Measurements from ENCODE around the gene CD109. TPM values are rescaled to one million over a fixed set of nuclear protein-coding genes. Genes with fewer than 3 reads are reported as not detected.

The CD109 gene
- total and polyA plus RNA-seq, 10 of the 15 experiments (the other 5 are each of a cell fraction or from before 2014, with no cell fraction given): 0.27 to 4.4 (median 2.1) TPM

GRCh38 chr6:73667798-73668197, 28.2 kb upstream of the CD109 start:
- RAD21 ChIA-PET (ENCODE audit: unreplicated experiment): no interaction called here
- H3K27me3 ChIP-seq (replicated peaks in 1 of 2; ENCODE audit: control insufficient read depth in 2 of 2, insufficient read depth in 2 of 2, low read length in 1 of 2): no peaks in the 10 kb centered on the region
- BruUV-seq (replicated peaks): no TSS peak
- DNase-seq (ENCODE audit: low read depth, low spot score) (no peak), ATAC-seq (no peak), FAIRE-seq (no peak)
- no peaks in the 10 kb centered on the region for H3K4me1 ChIP-seq (ENCODE audit: control insufficient read depth, insufficient read depth, low read length)
- H3K9me3 ChIP-seq (replicated peaks; ENCODE audit: control insufficient read depth, insufficient read depth, low read length): no peaks in the 10 kb centered on the region
- H3K36me3 ChIP-seq (ENCODE audit: control insufficient read depth in 2 of 2, insufficient read depth in 2 of 2, low read length in 1 of 2): no peaks in the 10 kb centered on the region
- no peak overlapping the region for H3K9ac ChIP-seq (ENCODE audit: control insufficient read depth, insufficient read depth, low read length)
- H3K79me2 ChIP-seq (ENCODE audit: control insufficient read depth, insufficient read depth, low read length): no peaks in the 10 kb centered on the region
- SMC1A ChIA-PET (ENCODE audit: uncharacterized antibody, unreplicated experiment): interaction anchor here (1.0 kb wide), 1 partner anchor 65 kb away, joined by 4 read pairs; no protein-coding TSS in a partner anchor
- H3K4me2 ChIP-seq (ENCODE audit: control insufficient read depth, insufficient read depth): no peak overlapping the region
- intact Hi-C loops (cut with micrococcal nuclease; ENCODE audit: unreplicated experiment): no loop called here
- H4K20me1 ChIP-seq (ENCODE audit: control insufficient read depth, insufficient read depth): no peaks in the 10 kb centered on the region
- POLR2A ChIA-PET: no interaction called here
- CTCF ChIA-PET: no interaction called here
- no peak overlapping the region for H3K27ac ChIP-seq (ENCODE audit: control insufficient read depth, insufficient read depth)
- 0% methylated on average over 1 of the region's 1 CpG for WGBS (ENCODE audit: insufficient coverage, insufficient replicate concordance, low lambda C conversion rate, missing lambda C conversion rate)
- in situ Hi-C loops (cut with MboI): no loop called here
- TF ChIP-seq NR2F1 (conservative IDR thresholded peaks at IDR 0.05): no peak
- no peak for TF ChIP-seq MYB (IDR thresholded peaks at IDR 0.05; ENCODE audit: borderline replicate concordance, low read depth, low read length)
- no peak for TF ChIP-seq POU2F2 (IDR thresholded peaks at IDR 0.05; ENCODE audit: borderline replicate concordance, low read depth, low read length)
- TF ChIP-seq, protein P1, sequence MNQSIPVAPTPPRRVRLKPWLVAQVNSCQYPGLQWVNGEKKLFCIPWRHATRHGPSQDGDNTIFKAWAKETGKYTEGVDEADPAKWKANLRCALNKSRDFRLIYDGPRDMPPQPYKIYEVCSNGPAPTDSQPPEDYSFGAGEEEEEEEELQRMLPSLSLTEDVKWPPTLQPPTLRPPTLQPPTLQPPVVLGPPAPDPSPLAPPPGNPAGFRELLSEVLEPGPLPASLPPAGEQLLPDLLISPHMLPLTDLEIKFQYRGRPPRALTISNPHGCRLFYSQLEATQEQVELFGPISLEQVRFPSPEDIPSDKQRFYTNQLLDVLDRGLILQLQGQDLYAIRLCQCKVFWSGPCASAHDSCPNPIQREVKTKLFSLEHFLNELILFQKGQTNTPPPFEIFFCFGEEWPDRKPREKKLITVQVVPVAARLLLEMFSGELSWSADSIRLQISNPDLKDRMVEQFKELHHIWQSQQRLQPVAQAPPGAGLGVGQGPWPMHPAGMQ (IDR thresholded peaks at IDR 0.05; ENCODE audit: borderline replicate concordance): no peak
- TF ChIP-seq, protein P2, sequence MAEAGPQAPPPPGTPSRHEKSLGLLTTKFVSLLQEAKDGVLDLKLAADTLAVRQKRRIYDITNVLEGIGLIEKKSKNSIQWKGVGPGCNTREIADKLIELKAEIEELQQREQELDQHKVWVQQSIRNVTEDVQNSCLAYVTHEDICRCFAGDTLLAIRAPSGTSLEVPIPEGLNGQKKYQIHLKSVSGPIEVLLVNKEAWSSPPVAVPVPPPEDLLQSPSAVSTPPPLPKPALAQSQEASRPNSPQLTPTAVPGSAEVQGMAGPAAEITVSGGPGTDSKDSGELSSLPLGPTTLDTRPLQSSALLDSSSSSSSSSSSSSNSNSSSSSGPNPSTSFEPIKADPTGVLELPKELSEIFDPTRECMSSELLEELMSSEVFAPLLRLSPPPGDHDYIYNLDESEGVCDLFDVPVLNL (IDR thresholded peaks at IDR 0.05; ENCODE audit: low read depth, low read length): no peak
- TF ChIP-seq HCFC1 (IDR thresholded peaks at IDR 0.05; ENCODE audit: low read length): no peak
- TF ChIP-seq POLR2A (IDR thresholded peaks at IDR 0.05; ENCODE audit: low read depth, low read length): no peak
- TF ChIP-seq EED (IDR thresholded peaks at IDR 0.05; ENCODE audit: low read depth): no peak
- no peak for TF ChIP-seq NFXL1 (IDR thresholded peaks at IDR 0.05; ENCODE audit: borderline replicate concordance)
- TF ChIP-seq MYC (IDR thresholded peaks at IDR 0.05; ENCODE audit: insufficient read depth, insufficient read length, insufficient replicate concordance, low read length, severe bottlenecking): no peak
- H3K4me3 ChIP-seq: no peak overlapping the region
- H2AFZ ChIP-seq (ENCODE audit: control insufficient read depth, low read depth, low read length): no peak overlapping the region
